GM18519 (cell line): ENCODE measurements around the gene ZNF691.
"Not testable (repeated sequence)": the region's sequence is repeated elsewhere in the genome, so short reads cannot be mapped to it uniquely, and the experiment has no call there.

ENCODE experiments used
- ATAC-seq: cut with Tn5 transposase; IDR thresholded peaks from one replicate; pipeline ENCODE4 v1.9.1; 2021; ENCODE audit warnings: mild to moderate bottlenecking, moderate library complexity; ENCODE audit not compliant: unreplicated experiment, low FRiP score

ZNF691 gene

DNA sequence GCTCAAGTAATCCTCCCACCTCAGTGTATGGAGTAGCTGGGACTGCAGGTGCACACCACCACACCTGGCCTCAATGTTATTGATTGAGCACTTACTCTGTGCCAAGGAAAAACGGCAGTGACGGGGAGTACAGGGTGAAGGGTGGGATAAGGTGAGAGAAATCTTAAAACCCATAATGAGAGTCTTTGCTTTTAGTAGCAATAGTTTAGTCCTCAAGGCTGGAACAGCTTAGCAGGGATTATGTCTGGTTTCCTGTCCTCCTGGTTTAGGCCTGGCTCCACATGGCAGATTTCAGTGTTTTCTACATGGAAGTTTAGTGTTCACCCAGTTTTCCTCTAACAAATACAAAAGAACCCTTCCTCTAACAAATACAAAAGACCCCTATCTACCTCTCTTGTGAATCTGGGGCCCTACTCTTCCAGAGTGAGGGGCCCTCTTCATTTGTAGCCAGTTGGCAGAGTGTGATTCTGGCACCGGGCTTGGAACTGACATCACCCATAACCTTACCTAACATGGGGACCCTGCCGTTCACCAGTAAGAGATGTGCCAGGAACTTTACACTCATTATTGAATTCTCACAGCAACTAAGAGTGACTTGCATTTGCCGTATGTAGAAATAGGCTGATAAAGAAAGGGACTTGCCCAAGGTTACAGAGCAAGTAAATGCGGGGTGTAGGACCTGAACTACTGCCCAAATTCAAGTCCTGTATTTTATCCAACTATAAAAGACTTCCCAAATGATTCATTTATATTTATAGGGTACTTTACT lies 6.9 kb downstream of the ZNF691 start:
- ATAC-seq: no peak

DNA sequence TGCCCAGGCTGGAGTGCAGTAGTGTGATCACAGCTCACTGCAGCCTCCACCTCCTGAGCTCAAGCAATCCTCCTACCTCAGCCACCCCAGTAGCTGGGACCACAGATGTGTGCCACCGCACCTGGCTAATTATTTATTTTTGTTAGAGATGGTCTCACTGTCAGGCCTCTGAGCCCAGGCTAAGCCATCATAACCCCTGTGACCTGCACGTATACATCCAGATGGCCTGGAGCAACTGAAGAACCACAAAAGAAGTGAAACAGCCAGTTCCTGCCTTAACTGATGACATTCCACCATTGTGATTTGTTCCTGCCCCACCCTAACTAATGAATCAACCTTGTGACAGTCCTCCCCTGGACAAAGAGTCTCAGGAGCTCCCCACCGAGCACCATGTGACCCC lies 10.1 kb downstream of the ZNF691 start:
- not testable (repeated sequence) for ATAC-seq

DNA sequence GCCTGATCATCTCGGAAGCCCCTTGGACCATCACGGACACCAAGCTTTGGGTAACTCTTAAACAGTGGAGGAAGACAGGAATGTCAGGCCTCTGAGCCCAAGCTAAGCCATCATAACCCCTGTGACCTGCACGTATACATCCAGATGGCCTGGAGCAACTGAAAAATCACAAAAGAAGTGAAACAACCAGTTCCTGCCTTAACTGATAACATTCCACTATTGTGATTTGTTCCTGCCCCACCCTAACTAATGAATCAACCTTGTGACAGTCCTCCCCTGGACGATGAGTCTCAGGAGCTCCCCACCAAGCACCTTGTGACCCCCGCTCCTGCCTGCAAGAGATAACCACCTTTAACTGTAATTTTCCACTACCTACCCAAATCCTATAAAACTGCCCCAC lies 13.0 kb downstream of the ZNF691 start:
- not testable (repeated sequence) for ATAC-seq

DNA sequence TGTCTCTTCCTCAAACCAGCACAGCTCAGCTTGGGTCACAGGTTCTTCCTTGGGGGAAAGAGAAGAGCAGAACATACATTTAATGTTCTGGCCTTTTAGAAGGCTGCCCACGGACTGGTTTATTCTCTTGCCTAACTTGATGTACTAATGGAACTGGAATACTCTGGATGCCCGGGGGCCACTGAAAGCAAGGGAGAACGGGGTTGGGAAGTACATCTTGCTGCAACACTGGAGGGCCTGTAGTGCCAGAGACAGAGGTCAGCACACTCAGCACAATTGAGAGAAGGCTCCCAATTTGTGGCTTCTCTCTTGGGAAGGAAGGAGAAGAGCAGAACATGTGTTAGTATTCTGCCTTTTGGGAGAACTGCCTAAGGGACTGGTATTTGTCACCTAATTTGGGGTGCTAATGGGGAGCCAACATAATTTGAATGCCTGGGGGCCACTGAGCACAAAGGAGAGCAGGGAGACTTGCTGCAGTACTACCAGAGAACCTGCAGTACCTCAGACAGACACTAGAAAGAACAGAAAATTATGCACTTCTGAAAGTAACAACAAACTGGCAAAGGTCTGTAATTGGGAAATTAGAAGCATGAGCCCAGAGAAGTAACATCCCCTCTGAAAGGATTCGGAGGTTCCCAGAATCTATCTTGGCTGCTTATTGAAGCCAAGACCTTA lies 14.1 kb downstream of the ZNF691 start:
- no peak for ATAC-seq

DNA sequence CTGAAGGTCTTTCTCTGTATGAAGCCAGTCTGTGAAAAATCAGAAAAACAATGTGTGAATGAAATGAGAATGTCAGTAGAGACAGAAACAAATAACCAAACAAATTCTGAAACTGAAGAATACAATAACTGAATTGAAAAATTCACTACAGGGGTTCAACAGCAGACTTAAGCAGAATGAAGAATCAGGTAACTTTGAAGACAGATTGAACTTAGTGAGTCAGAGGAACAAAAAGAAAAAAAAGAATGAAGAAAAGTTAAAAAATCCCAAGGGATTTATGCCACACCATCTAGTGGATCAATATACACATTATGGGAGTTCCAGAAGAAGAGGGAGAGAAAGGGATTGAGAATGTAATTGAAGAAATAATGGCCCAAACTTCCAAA lies 14.6 kb downstream of the ZNF691 start:
- ATAC-seq: no peak

DNA sequence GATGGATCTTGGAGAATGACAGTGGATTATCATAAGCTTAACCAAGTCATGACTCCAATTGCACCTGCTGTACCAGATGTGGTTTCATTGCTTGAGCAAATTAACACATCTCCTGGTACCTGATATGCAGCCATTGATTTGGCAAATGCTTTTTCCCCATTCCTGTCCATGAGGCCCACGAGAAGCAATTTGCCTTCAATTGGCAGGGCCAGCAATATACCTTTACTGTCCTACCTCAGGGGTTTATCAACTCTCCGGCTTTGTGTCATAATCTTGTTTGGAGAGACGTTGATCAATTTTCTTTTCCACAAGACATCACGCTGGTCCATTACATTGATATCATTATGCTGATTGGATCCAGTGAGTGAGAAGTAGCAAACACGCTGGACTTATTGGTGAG lies 20.1 kb downstream of the ZNF691 start:
- no peak for ATAC-seq

DNA sequence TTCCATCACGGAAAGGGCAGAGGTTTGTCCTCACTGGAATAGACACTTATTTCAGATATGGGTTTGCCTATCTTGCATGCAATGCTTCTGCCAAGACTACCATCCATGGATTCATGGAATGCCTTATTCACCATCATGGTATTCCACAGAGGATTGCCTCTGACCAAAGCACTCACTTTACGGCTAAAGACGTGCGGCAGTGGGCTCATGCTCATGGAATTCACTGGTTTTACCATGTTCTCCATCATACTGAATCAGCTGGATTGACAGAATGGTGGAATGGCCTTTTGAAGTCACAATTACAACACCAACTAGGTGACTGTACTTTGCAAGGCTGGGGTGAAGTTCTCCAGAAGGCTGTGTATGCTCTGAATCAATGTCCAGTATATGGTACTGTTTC lies 22.1 kb downstream of the ZNF691 start:
- ATAC-seq: not testable (repeated sequence)

DNA sequence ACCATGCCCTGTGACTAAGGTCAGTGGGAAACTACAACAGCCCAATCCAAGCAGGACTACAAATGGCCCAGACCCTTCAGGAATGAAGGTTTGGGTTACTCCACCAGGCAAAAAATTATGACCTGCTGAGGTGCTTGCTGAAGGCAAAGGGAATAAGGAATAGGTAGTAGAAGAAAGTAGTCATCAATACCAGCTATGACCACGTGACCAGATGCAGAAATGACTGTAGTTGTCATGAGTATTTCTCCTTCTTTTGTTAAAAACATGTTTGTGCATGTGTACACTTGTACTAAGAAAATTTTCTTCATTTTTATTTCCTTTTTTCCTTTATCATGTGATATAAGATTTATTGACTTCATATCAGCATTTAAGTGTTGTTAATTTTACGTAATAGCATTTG lies 22.8 kb downstream of the ZNF691 start:
- ATAC-seq: not testable (repeated sequence)

DNA sequence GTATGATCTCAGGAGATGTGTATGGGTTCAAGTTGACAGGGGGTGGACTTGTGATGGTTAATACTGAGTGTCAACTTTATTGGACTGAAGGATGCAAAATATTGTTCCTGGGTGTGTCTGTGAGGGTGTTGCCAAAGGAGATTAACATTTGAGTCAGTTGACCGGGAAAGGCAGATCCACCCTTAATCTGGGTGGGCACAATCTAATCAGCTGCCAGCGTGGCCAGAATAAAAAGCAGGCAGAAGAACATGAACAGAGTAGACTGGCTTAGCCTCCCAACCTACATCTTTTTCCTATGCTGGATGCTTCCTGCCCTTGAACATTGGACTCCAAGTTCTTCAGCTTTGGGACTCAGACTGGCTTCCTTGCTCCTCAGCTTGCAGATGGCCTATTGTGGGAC lies 23.3 kb downstream of the ZNF691 start:
- ATAC-seq: not testable (repeated sequence)

DNA sequence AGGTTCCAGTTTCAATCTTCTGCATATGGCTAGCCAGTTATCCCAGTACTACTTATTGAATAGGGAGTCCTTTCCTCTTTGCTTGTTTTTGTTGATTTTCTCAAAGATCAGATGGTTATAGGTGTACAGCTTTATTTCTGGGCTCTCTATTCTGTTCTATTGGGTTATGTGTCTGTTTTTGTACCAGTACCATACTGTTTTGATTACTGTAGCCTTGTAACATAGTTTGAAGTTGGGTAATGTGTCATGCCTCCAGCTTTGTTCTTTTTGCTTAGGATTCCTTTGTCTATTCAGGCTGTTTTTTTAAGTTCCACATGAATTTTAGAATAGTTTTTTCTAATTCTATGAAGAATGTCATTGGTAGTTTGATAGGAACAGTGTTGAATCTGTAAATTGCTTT lies 26.7 kb downstream of the ZNF691 start:
- ATAC-seq: not testable (repeated sequence)

DNA sequence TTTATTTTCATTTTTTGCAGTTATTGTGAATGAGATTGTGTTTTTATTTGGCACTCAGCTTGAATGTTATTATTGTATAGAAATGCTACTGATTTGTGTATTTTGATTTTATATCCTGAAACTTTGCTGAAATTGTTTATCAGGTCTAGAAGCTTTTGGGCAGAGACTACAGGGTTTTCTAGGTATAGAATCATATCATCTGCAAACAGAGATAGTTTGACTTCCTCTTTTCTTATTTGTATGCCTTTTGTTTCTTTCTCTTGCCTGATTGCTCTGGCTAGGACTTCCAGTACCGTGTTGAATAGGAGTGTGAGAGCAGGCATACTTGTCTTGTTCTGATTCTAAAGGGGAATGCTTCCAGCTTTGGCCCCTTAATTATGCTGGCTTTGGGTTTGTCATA lies 27.3 kb downstream of the ZNF691 start:
- no peak for ATAC-seq

DNA sequence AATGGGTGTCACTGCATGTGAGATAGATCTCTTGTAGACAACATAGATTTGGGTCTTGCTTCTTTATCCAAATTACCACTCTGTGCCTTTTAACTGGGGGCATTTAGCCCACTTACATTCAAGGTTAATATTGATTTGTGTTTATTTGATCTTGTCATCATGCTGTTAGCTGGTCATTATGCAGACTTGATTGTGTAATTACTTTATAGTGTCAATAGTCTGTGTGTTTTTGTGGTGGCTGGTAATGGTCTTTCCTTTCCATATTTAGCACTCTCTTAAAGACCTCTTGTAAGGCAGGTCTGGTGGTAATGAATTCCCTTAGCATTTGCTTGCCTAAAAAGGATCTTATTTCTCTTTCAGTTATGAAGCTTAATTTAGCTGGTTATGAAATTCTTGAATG lies 29.6 kb downstream of the ZNF691 start:
- no peak for ATAC-seq

DNA sequence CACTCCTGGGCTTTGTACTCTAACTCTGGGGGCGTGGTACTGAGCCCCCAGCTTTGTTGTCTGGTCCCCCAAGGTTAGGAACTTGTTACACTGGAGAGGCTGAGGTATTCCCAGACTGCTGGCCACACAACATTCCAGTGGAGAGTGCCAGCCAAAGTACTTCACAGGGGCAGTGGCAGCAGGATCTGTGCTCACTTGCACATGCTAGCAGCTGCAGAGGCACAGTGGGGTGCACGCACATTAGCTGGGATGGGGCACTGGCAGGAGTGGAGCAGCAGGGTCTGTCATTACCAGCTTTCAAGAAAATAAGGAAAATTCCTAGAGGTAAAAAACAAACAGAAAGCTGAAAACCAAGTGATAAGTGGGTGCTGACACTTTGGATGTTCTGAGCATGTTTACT lies 31.0 kb downstream of the ZNF691 start:
- no peak for ATAC-seq

DNA sequence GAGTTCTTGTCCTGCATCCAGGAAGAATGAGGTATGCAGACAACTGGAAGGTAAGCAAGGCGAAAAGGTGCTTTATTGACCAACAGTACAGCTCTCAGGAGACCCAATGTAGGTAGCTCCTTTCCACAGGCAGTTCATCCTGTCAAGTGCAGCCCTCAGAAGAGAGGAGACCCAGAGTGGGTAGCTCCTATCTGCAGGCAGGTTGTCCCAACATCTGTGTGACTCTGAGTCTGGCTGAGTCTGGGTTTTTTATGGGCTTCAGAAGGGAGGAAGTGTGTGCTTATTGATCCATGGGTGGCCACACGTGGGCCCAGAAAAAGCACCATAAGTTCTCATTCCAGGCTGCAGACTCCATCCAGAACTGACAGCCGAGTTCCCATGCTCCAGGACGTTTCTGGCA lies 34.0 kb downstream of the ZNF691 start:
- ATAC-seq: no peak

DNA sequence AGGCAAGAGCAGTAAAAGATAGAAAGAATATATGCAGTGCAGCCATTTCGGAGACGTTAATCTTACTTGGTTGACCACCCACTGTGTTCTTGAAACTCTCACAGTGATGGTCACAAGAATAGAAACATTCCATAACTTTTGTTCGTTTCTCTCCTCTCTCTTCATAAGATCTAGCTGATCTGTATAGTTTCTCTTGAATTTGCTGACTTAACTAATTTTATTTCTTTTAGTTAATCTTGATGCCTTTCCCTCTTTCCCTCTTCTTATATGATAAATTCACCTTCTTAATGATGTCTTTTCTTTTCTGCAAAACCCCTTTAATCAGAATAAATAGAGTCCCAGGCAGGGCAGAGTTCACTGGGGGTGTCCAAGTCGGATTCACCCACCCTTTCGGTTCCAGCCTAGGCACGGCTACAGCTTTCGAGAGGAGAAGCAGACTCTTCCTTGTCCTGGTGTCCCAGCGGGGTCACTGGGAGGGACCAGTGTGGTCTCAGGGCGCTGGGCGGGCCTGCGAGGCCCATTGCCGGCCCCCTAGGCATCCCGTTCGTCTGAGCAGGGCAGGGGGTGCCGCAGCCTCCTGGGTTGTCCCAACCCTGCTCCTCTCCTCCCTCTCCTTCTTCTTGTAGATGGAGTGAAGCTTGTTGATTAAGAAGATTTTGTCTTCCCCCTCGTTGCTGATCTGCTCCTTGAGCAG lies 39.8 kb downstream of the ZNF691 start:
- no peak for ATAC-seq

DNA sequence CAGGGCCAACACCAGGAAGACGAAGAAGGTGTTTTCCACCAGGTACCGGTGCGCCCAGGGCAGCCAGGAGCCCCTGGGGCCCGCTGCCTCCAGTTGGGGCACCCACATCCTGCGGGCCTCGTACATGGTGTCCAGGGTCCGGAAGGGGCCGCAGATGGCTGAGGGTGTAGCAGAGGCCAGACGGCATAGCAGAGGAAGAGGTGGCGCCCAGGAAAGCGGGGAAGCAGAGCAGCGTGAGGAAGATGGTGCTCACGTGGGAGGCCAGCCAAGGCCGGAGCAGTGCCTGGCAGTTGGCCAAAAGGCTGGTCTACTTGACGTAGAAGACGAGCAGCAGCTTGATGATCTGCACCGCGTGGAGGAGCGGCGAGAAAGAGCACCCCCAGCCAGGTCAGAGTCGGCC lies 40.4 kb downstream of the ZNF691 start:
- ATAC-seq: no peak

DNA sequence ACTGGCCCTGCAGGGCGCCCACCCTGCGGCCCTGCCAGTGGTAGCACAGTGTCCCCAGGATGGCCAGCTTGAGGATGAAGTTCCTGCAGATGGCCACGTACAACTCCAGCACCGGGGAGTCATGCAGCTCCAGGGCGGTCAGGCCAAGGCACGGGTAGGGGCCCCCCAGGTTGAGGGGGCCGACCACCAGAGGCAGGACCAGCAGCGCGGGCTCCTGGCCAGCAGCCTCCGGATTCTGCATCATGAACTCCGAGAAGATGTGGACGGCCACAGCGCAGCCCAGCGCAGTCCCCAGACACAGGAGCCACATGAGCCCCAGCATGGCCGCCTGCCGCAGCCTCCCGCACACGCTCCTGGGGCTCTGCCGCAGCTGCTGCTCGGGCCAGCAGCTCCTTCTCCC lies 41.0 kb downstream of the ZNF691 start:
- ATAC-seq: no peak

DNA sequence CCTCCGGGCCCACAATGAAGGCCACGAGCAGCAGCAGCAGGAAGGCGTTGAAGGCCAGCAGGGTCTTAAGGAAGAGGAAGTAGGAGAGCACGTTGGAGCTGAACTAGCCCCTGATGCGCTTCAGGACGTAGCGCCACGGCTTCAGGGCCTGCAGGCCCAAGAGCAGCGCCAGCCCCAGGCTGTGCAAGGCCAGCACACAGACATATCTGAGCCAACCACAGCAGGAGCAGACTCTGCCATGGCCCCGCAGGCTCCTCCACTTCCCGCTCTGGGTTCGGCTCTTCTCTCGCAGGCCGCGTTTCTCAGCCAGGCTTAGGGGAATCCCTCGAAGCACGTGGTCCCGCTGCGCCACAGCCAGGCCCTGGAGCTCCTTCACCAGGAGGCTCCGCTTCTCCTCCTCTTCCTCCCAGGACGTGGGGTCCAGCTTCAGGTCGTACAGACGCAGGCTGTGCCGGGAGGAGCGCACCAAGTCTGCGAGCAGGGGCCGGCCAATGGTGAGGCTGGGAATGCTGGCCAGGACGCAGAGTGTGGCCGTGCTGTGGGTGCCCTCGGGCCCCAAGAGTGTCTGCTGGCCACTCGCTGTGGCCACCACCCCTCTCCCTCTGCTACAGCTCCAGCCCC lies 41.7 kb downstream of the ZNF691 start:
- no peak for ATAC-seq

DNA sequence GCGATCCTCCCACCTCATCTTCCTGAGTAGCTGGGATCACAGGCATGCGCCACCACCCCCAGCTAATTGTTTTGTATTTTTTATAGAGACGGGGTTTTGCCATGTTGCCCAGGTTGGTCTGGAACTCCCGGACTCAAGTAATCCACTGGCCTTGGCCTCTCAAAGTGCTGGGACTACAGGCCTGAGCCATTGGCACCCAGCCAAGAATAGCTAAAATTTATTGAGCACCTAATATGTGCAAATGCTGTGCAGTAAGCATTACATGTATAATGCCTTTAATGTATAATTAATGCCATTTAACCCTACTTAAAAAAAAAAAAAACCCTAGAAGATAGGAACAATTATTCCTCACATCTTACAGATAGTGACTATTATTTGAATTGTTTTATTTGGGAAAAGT lies 42.9 kb downstream of the ZNF691 start:
- ATAC-seq: no peak

DNA sequence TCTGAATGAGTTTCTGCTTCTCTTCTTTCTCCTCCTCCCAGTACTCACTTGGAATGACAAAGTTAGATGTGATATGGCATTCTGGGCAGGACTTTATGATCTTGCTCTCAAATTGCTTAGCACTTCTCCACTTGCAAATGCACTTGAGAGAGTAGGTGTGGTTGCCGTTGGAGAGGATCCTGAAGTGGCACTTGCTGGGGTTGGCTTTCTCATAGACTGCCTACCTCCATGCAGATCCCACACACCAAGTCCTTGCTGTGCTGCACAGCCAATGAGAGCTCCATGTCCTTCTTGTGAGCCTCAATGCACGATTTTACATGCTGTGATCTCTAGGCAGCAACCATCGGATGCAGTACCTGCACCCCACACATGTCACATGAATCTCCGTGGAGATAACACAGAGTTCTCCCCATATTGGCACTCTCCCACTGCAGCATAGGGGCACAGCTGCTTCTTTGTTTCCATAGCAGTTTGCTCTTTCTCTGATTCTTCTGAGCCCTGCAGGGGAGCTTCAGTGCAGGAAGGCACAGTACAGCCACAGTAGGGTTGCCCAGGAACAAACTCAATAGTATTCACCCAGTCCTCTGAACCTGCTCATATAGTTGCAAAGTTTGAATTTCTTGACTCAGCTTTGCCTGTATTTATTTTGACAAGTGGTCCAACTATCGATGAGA lies 45.2 kb downstream of the ZNF691 start:
- ATAC-seq: no peak

DNA sequence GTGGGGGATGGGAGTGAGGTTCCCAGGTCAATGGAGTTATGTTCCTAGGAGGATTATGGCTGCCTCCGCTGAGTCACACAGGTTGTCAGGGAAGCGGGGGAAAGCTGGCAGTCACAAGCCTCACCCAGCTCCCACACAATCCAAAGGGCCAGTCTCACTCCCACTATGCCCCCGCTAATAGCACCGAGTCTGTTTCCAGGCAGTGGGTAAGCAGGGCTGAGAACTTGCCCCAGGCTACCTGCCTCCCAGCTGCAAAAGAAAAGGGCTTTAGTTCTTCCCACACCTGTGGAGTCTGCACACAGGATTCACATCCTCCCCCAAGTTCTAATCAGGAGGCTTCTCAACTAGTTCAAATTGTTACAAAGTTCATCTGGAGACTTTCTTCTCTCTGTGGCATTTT lies 53.5 kb downstream of the ZNF691 start:
- not testable (repeated sequence) for ATAC-seq
